SK-N-MC (cell line): ENCODE measurements around the gene CRMP1.

Source experiments
- EZH2 ChIP-seq: fragments of 200-600 bp; sonication (generic); IDR thresholded peaks from one replicate; pipeline ENCODE4 v1.6.1; 2017; ENCODE audit warnings: antibody characterized with exemption
- POLR2AphosphoS5 ChIP-seq: IDR thresholded peaks from 2 replicates; pipeline ENCODE4 v1.6.1; 2012; ENCODE audit warnings: mild to moderate bottlenecking, low read depth, low read length, borderline replicate concordance

GRCh38 chr4:5912614-5913019, 19.7 kb upstream of the CRMP1 start:
- TF ChIP-seq EZH2 (no peak), POLR2AphosphoS5 (no peak)
